Uterus (tissue), 2 donors: ENCODE measurements around the gene XXYLT1.

Source experiments
- CTCF ChIP-seq, 4 experiments: fragments of 200-600 bp in 2 of 4; fragments of 450-650 bp in 2 of 4; sonication (generic) in 2 of 4; IDR thresholded peaks; one replicate each; pipeline ENCODE4 v1.5.1; 2016 to 2019; ENCODE audit warnings: antibody characterized with exemption in 4 of 4, mild to moderate bottlenecking in 2 of 4, moderate library complexity in 1 of 4
- POLR2A ChIP-seq, 2 donors: fragments of 450-650 bp; IDR thresholded peaks; one replicate each; pipeline ENCODE4 v1.6.1; 2016; ENCODE audit warnings: antibody characterized with exemption in 2 of 2, mild to moderate bottlenecking in 1 of 2, moderate library complexity in 1 of 2

- no peak for TF ChIP-seq CTCF (IDR thresholded peaks at IDR 0.05)
- no peak for TF ChIP-seq POLR2A (IDR thresholded peaks at IDR 0.05)
Measured at GRCh38 chr3:195119461-195120266, 151.3 kb downstream of the XXYLT1 start.
